HEK293 (cell line): ENCODE measurements around the gene GLIPR1.

ENCODE experiments used
- GLIS1 ChIP-seq: fragments of 450-650 bp; formaldehyde crosslinking; IDR thresholded peaks from 2 replicates; pipeline ENCODE4 v1.5.1; 2016; ENCODE audit warnings: missing biosample characterization, missing genetic modification characterization
- OSR2 ChIP-seq: fragments of 450-650 bp; formaldehyde crosslinking; IDR thresholded peaks from 2 replicates; pipeline ENCODE4 v1.5.1; 2016; ENCODE audit warnings: missing biosample characterization, missing genetic modification characterization
- TSHZ1 ChIP-seq: fragments of 450-650 bp; formaldehyde crosslinking; IDR thresholded peaks from 2 replicates; pipeline ENCODE4 v1.5.1; 2016; ENCODE audit warnings: missing biosample characterization, missing genetic modification characterization, borderline replicate concordance
- YY1 ChIP-seq: fragments of 450-650 bp; formaldehyde crosslinking; IDR thresholded peaks from 2 replicates; pipeline ENCODE4 v1.5.1; 2018; ENCODE audit warnings: missing biosample characterization, missing genetic modification characterization
- ZEB2 ChIP-seq: fragments of 450-650 bp; formaldehyde crosslinking; IDR thresholded peaks from 2 replicates; pipeline ENCODE4 v1.5.1; 2016; ENCODE audit warnings: missing biosample characterization, missing genetic modification characterization
- ZNF324 ChIP-seq: fragments of 450-650 bp; formaldehyde crosslinking; IDR thresholded peaks from 2 replicates; pipeline ENCODE4 v1.5.1; 2016; ENCODE audit warnings: missing biosample characterization, missing genetic modification characterization
- ZNF341 ChIP-seq: fragments of 450-650 bp; formaldehyde crosslinking; IDR thresholded peaks from 2 replicates; pipeline ENCODE4; 2016; ENCODE audit warnings: low read depth, missing biosample characterization, missing genetic modification characterization
- ZNF416 ChIP-seq: fragments of 450-650 bp; formaldehyde crosslinking; IDR thresholded peaks from 2 replicates; pipeline ENCODE4 v1.5.1; 2016; ENCODE audit warnings: missing biosample characterization, missing genetic modification characterization
- ZSCAN5A ChIP-seq: fragments of 450-650 bp; formaldehyde crosslinking; IDR thresholded peaks from 2 replicates; pipeline ENCODE4 v1.5.1; 2016; ENCODE audit warnings: missing biosample characterization, missing genetic modification characterization
- TF ChIP-seq, protein P1 (sequence below): sonication (generic); formaldehyde crosslinking; IDR thresholded peaks from 2 replicates; pipeline ENCODE4 v1.8.1; 2022; ENCODE audit warnings: mild to moderate bottlenecking, moderate library complexity, missing genetic modification reagents
- TF ChIP-seq, protein P2 (sequence below): fragments of 450-650 bp; formaldehyde crosslinking; IDR thresholded peaks from 2 replicates; pipeline ENCODE4 v1.5.1; 2016; ENCODE audit warnings: missing biosample characterization, missing genetic modification characterization

GRCh38 chr12:75459755-75460154, 20.8 kb upstream of the GLIPR1 start:
- TF ChIP-seq ZNF341 (tag by site-specific recombination) (no peak), ZNF416 (no peak), YY1 (no peak), ZSCAN5A (tag by site-specific recombination) (no peak), TSHZ1 (tag by site-specific recombination) (no peak), ZNF324 (no peak), ZEB2 (no peak), GLIS1 (tag by site-specific recombination) (no peak), OSR2 (tag by site-specific recombination) (no peak)
- TF ChIP-seq, protein P1, sequence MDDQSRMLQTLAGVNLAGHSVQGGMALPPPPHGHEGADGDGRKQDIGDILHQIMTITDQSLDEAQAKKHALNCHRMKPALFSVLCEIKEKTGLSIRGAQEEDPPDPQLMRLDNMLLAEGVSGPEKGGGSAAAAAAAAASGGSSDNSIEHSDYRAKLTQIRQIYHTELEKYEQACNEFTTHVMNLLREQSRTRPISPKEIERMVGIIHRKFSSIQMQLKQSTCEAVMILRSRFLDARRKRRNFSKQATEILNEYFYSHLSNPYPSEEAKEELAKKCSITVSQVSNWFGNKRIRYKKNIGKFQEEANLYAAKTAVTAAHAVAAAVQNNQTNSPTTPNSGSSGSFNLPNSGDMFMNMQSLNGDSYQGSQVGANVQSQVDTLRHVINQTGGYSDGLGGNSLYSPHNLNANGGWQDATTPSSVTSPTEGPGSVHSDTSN (CRISPR knock-in tag): no peak
- TF ChIP-seq, protein P2, sequence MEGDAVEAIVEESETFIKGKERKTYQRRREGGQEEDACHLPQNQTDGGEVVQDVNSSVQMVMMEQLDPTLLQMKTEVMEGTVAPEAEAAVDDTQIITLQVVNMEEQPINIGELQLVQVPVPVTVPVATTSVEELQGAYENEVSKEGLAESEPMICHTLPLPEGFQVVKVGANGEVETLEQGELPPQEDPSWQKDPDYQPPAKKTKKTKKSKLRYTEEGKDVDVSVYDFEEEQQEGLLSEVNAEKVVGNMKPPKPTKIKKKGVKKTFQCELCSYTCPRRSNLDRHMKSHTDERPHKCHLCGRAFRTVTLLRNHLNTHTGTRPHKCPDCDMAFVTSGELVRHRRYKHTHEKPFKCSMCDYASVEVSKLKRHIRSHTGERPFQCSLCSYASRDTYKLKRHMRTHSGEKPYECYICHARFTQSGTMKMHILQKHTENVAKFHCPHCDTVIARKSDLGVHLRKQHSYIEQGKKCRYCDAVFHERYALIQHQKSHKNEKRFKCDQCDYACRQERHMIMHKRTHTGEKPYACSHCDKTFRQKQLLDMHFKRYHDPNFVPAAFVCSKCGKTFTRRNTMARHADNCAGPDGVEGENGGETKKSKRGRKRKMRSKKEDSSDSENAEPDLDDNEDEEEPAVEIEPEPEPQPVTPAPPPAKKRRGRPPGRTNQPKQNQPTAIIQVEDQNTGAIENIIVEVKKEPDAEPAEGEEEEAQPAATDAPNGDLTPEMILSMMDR (tag by site-specific recombination): no peak
